GM19397 (cell line): ENCODE measurements around the gene PLXNA1.

ENCODE experiments used
- ATAC-seq: cut with Tn5 transposase; IDR thresholded peaks from one replicate; pipeline ENCODE4 v1.9.1; 2021; ENCODE audit warnings: mild to moderate bottlenecking, moderate library complexity; ENCODE audit not compliant: unreplicated experiment

PLXNA1 gene

GRCh38 chr3:126985132-126985985 lies 2.4 kb downstream of the PLXNA1 start:
- no peak for ATAC-seq

GRCh38 chr3:126986001-126986400 lies 3.1 kb downstream of the PLXNA1 start:
- ATAC-seq = no peak

- ATAC-seq = no peak
Observed at GRCh38 chr3:126987129-126987528, 4.2 kb downstream of the PLXNA1 start.

GRCh38 chr3:126987596-126987995 lies 4.7 kb downstream of the PLXNA1 start:
- ATAC-seq = no peak

- ATAC-seq = no peak
Observed at GRCh38 chr3:126988451-126989021, 5.6 kb downstream of the PLXNA1 start.

GRCh38 chr3:126989316-126990023 lies 6.6 kb downstream of the PLXNA1 start:
- ATAC-seq = no peak

- ATAC-seq = no peak
Observed at GRCh38 chr3:126990024-126990700, 7.2 kb downstream of the PLXNA1 start.

GRCh38 chr3:126990890-126991289 lies 8.0 kb downstream of the PLXNA1 start:
- no peak for ATAC-seq

GRCh38 chr3:126991366-126992200 lies 8.7 kb downstream of the PLXNA1 start:
- ATAC-seq = no peak

- ATAC-seq = no peak
Observed at GRCh38 chr3:126992216-126992615, 9.3 kb downstream of the PLXNA1 start.

- ATAC-seq = no peak
Observed at GRCh38 chr3:126992776-126993175, 9.9 kb downstream of the PLXNA1 start.

GRCh38 chr3:126993436-126993835 lies 10.5 kb downstream of the PLXNA1 start:
- ATAC-seq = no peak

- no peak for ATAC-seq
Observed at GRCh38 chr3:126994661-126995245, 11.8 kb downstream of the PLXNA1 start.

GRCh38 chr3:126995254-126995780 lies 12.4 kb downstream of the PLXNA1 start:
- no peak for ATAC-seq

GRCh38 chr3:126995926-126996512 lies 13.1 kb downstream of the PLXNA1 start:
- ATAC-seq = no peak

GRCh38 chr3:126996905-126997304 lies 14.0 kb downstream of the PLXNA1 start:
- ATAC-seq = no peak

- ATAC-seq = no peak
Observed at GRCh38 chr3:126997455-126998038, 14.6 kb downstream of the PLXNA1 start.

- ATAC-seq = no peak
Observed at GRCh38 chr3:126998320-126998719, 15.4 kb downstream of the PLXNA1 start.

GRCh38 chr3:126998728-126999127 lies 15.8 kb downstream of the PLXNA1 start:
- no peak for ATAC-seq
